ENCODE results near the gene DSPP.
A peak's percentile ranks its signal among the peaks of the same experiment; 100 is the strongest.

Gene DSPP

GRCh38 chr4:87657525-87657924 lies 49.2 kb downstream of the DSPP start:
- peak; percentile 72 for DNase-seq (ENCODE audit: low spot score)
- no peak for TF ChIP-seq CTCF (conservative IDR thresholded peaks at IDR 0.05; ENCODE audit: low read depth)
- CTCF ChIA-PET: interaction anchor here (1.1 kb wide), 1 partner anchor 181 kb away, joined by 4 read pairs; no protein-coding TSS in a partner anchor
- no peak overlapping the region for H3K27ac ChIP-seq
- POLR2A ChIA-PET (ENCODE audit: low non-redundant PET): no interaction called here

- H3K27ac ChIP-seq: no peak overlapping the region
- peak; percentile 55 for DNase-seq (ENCODE audit: low spot score)
- ChIA-PET CTCF (interaction anchor here (0.6 kb wide), 2 partner anchors 11 to 76 kb away, joined by 3 to 6 read pairs; no protein-coding TSS in a partner anchor), POLR2A (ENCODE audit: low non-redundant PET) (interaction anchor here (0.5 kb wide), 1 partner anchor 350 kb away, joined by 4 read pairs; no protein-coding TSS in a partner anchor)
- no peak for TF ChIP-seq CTCF (conservative IDR thresholded peaks at IDR 0.05; ENCODE audit: low read depth)
These were observed 51.1 kb downstream of the DSPP start for GRCh38 chr4:87659247-87659931.

- DNase-seq (ENCODE audit: low spot score): no peak
- ChIA-PET CTCF (no interaction called here), POLR2A (ENCODE audit: low non-redundant PET) (no interaction called here)
- no peak overlapping the region for H3K27ac ChIP-seq
- TF ChIP-seq CTCF (conservative IDR thresholded peaks at IDR 0.05; ENCODE audit: low read depth): no peak
These were observed 54.5 kb downstream of the DSPP start for GRCh38 chr4:87662871-87663270.

Data from RWPE1 (cell line).